Neural progenitor cell (in vitro differentiated cells): Measurements from ENCODE around the gene TMEM98.

ENCODE experiments used
- EZH2phosphoT487 ChIP-seq: fragments of 200-600 bp; sonication (generic); IDR thresholded peaks from 2 replicates; pipeline ENCODE4 v1.6.1; 2017; ENCODE audit warnings: antibody characterized with exemption
- TF ChIP-seq, protein P1 (sequence below): fragments of 200-600 bp; sonication (generic); IDR thresholded peaks from 2 replicates; pipeline ENCODE4 v1.5.1; 2017; ENCODE audit warnings: antibody characterized with exemption, mild to moderate bottlenecking

DNA sequence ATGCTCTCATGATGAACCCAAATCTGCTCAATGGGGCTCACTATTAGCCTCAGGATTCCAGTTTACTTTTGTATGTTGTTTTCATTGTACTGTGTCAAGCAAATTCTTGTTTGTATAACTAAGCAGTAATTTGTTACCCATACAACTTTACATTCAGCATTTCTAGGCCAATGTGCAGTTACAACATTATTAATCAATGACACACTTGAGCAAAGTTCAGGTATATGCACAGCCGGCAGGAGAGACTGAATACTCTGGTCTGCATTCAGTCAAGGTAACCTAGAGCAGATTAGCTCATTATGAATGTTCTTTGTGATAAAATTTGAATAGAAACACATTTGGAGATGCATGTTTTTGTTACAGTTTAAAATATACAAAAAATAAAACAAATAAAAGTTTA lies 48.8 kb upstream of the TMEM98 start:
- TF ChIP-seq, protein P1, sequence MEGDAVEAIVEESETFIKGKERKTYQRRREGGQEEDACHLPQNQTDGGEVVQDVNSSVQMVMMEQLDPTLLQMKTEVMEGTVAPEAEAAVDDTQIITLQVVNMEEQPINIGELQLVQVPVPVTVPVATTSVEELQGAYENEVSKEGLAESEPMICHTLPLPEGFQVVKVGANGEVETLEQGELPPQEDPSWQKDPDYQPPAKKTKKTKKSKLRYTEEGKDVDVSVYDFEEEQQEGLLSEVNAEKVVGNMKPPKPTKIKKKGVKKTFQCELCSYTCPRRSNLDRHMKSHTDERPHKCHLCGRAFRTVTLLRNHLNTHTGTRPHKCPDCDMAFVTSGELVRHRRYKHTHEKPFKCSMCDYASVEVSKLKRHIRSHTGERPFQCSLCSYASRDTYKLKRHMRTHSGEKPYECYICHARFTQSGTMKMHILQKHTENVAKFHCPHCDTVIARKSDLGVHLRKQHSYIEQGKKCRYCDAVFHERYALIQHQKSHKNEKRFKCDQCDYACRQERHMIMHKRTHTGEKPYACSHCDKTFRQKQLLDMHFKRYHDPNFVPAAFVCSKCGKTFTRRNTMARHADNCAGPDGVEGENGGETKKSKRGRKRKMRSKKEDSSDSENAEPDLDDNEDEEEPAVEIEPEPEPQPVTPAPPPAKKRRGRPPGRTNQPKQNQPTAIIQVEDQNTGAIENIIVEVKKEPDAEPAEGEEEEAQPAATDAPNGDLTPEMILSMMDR, result no peak
- no peak for TF ChIP-seq EZH2phosphoT487
